ENCODE results near the gene CSRP3. TPM values are rescaled to one million over a fixed set of nuclear protein-coding genes. Genes with fewer than 3 reads are reported as not detected.

CSRP3 gene
- total and polyA plus RNA-seq, 2 donors (not counting 3 experiments of a cell fraction or from before 2014, with no cell fraction given) = not detected

- dilution Hi-C loops (cut with MboI; ENCODE audit: extremely low pct_ligation_motif_present, low sequenced_read_pairs) = no loop called here
These were observed 24.8 kb upstream of the CSRP3 start for GRCh38 chr11:19226378-19227195.

DNA sequence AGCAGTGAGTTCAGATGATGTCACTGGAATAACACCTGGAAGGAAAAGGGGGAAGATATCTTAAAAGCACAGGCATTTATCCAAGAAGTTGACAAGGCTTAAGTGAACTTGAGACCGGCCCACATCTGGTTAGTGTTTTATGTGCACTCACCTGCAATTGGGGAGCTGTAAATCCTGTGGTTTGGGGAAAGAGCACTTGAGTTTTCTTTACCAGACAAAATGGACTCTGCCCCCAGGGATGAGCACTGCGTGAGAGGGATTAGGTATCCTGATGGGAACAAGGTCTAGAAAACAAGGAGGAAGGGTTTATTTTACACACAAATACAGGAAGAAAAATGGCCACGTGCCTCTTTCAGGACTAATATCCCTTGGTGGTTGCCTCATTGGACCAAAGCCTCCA is 23.8 kb upstream of the CSRP3 start:
- no peaks in the 10 kb centered on the region for H3K9me3 ChIP-seq (replicated peaks; ENCODE audit: control insufficient read depth, insufficient read depth, low read length)
- BruUV-seq (replicated peaks) = no TSS peak
- dilution Hi-C loops (cut with MboI; ENCODE audit: extremely low pct_ligation_motif_present, low sequenced_read_pairs) = no loop called here

More at GRCh38 chr11:19226378-19227195, 24.8 kb upstream of the CSRP3 start:
- Histone ChIP-seq H2AFZ (ENCODE audit: low read depth, low read length) (no peak overlapping the region), H3K4me3 (replicated peaks in 1 of 3; ENCODE audit: insufficient read depth in 1 of 3, low read depth in 1 of 3, low read length in 3 of 3) (no peak overlapping the region), H3K27me3 (ENCODE audit: control insufficient read depth in 2 of 2, insufficient read depth in 2 of 2, low read length in 2 of 2) (no peaks in the 10 kb centered on the region), H4K20me1 (replicated peaks; ENCODE audit: control insufficient read depth, extremely low read depth, insufficient read depth, low read length) (no peaks in the 10 kb centered on the region), H3K36me3 (ENCODE audit: control insufficient read depth in 2 of 2, extremely low read depth in 1 of 2, insufficient read depth in 2 of 2, low read length in 2 of 2) (peaks cover 8 to 21% of the 10 kb centered on the region in 2 experiments), H3K4me2 (ENCODE audit: insufficient read depth, low read length) (no peak overlapping the region), H3K79me2 (ENCODE audit: control insufficient read depth, insufficient read depth, low read length) (peaks cover 2% of the 10 kb centered on the region), H3K9me3 (replicated peaks; ENCODE audit: control insufficient read depth, insufficient read depth, low read length) (no peaks in the 10 kb centered on the region), H3K9me1 (replicated peaks; ENCODE audit: control insufficient read depth, extremely low read depth, insufficient read depth, low read length) (no peaks in the 10 kb centered on the region), H3K27ac (ENCODE audit: insufficient read depth, low read depth, low read length) (no peak overlapping the region), H3K9ac (replicated peaks; ENCODE audit: extremely low read depth, insufficient read depth, low read length) (no peak overlapping the region), H3K4me1 (ENCODE audit: control insufficient read depth, extremely low read depth, insufficient read depth, low read length) (no peaks in the 10 kb centered on the region)
- POLR2A ChIA-PET = no interaction called here
- CTCF ChIA-PET = interaction anchor here (0.8 kb wide), 1 partner anchor 18 kb away, joined by 3 read pairs; no protein-coding TSS in a partner anchor
- FAIRE-seq (no peak), DNase-seq (ENCODE audit: low read depth, low spot score) (no peak)
- intact Hi-C loops (cut with micrococcal nuclease) = no loop called here
- no TSS peak for BruUV-seq (replicated peaks)
- no peak for TF ChIP-seq MYC (IDR thresholded peaks at IDR 0.05; ENCODE audit: low read depth, low read length)
- no peak for TF ChIP-seq MAX (IDR thresholded peaks at IDR 0.05; ENCODE audit: insufficient read depth, insufficient read length)

More for the DNA sequence above, 23.8 kb upstream of the CSRP3 start:
- intact Hi-C loops (cut with micrococcal nuclease) = no loop called here
- Histone ChIP-seq H3K4me2 (ENCODE audit: insufficient read depth, low read length) (no peak overlapping the region), H3K4me1 (ENCODE audit: control insufficient read depth, extremely low read depth, insufficient read depth, low read length) (peaks cover 5% of the 10 kb centered on the region), H3K4me3 (replicated peaks in 1 of 3; ENCODE audit: insufficient read depth in 1 of 3, low read depth in 1 of 3, low read length in 3 of 3) (no peak overlapping the region), H3K36me3 (ENCODE audit: control insufficient read depth in 2 of 2, extremely low read depth in 1 of 2, insufficient read depth in 2 of 2, low read length in 2 of 2) (peaks cover 8 to 16% of the 10 kb centered on the region in 2 experiments), H3K27ac (ENCODE audit: insufficient read depth, low read depth, low read length) (no peak overlapping the region), H2AFZ (ENCODE audit: low read depth, low read length) (no peak overlapping the region), H4K20me1 (replicated peaks; ENCODE audit: control insufficient read depth, extremely low read depth, insufficient read depth, low read length) (no peaks in the 10 kb centered on the region), H3K9ac (replicated peaks; ENCODE audit: extremely low read depth, insufficient read depth, low read length) (no peak overlapping the region), H3K79me2 (ENCODE audit: control insufficient read depth, insufficient read depth, low read length) (no peaks in the 10 kb centered on the region), H3K9me1 (replicated peaks; ENCODE audit: control insufficient read depth, extremely low read depth, insufficient read depth, low read length) (no peaks in the 10 kb centered on the region), H3K27me3 (ENCODE audit: control insufficient read depth in 2 of 2, insufficient read depth in 2 of 2, low read length in 2 of 2) (no peaks in the 10 kb centered on the region)
- TF ChIP-seq FOS (IDR thresholded peaks at IDR 0.05; ENCODE audit: borderline replicate concordance, insufficient read depth, low read length) = no peak
- no peak for TF ChIP-seq JUN (IDR thresholded peaks at IDR 0.05; ENCODE audit: borderline replicate concordance, insufficient read depth, insufficient read length, low read depth)
- TF ChIP-seq MYC (IDR thresholded peaks at IDR 0.05; ENCODE audit: low read depth, low read length) = no peak
- TF ChIP-seq, protein P1, sequence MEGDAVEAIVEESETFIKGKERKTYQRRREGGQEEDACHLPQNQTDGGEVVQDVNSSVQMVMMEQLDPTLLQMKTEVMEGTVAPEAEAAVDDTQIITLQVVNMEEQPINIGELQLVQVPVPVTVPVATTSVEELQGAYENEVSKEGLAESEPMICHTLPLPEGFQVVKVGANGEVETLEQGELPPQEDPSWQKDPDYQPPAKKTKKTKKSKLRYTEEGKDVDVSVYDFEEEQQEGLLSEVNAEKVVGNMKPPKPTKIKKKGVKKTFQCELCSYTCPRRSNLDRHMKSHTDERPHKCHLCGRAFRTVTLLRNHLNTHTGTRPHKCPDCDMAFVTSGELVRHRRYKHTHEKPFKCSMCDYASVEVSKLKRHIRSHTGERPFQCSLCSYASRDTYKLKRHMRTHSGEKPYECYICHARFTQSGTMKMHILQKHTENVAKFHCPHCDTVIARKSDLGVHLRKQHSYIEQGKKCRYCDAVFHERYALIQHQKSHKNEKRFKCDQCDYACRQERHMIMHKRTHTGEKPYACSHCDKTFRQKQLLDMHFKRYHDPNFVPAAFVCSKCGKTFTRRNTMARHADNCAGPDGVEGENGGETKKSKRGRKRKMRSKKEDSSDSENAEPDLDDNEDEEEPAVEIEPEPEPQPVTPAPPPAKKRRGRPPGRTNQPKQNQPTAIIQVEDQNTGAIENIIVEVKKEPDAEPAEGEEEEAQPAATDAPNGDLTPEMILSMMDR (IDR thresholded peaks at IDR 0.05; ENCODE audit: extremely low read depth in 1 of 2, insufficient read depth in 1 of 2, low read depth in 1 of 2, low read length in 2 of 2) = no peak
- TF ChIP-seq GATA2 (IDR thresholded peaks at IDR 0.05; ENCODE audit: insufficient read depth, insufficient read length, low read depth, low read length) = no peak
- CTCF ChIA-PET = interaction anchor here (0.7 kb wide), 1 partner anchor 10 kb away, joined by 3 read pairs; no protein-coding TSS in a partner anchor
- FAIRE-seq = no peak
- no peak for DNase-seq (ENCODE audit: low read depth, low spot score)
- POLR2A ChIA-PET = no interaction called here

All from endothelial cell of umbilical vein (primary cell).